ENCODE data around the gene IER5.

The IER5 gene

GRCh38 chr1:181099152-181100014 is 10.9 kb downstream of the IER5 start:
- DNase-seq (ENCODE audit: low read depth in 2 of 2): peak in 1 of 2 donors; percentile 18

GRCh38 chr1:181100015-181100905 is 11.8 kb downstream of the IER5 start:
- peak in 1 of 2 donors; percentile 53 for DNase-seq (ENCODE audit: low read depth in 2 of 2)

- no peak for DNase-seq (ENCODE audit: low read depth in 2 of 2)
These were observed 12.4 kb downstream of the IER5 start for GRCh38 chr1:181100934-181101333.

- DNase-seq (ENCODE audit: low read depth in 2 of 2): no peak
These were observed 13.2 kb downstream of the IER5 start for GRCh38 chr1:181101581-181102226.

GRCh38 chr1:181102841-181103240 is 14.3 kb downstream of the IER5 start:
- DNase-seq (ENCODE audit: low read depth in 2 of 2): no peak

- no peak for DNase-seq (ENCODE audit: low read depth in 2 of 2)
These were observed 14.9 kb downstream of the IER5 start for GRCh38 chr1:181103399-181103798.

- no peak for DNase-seq (ENCODE audit: low read depth in 2 of 2)
These were observed 15.7 kb downstream of the IER5 start for GRCh38 chr1:181104042-181104789.

- DNase-seq (ENCODE audit: low read depth in 2 of 2): no peak
These were observed 16.3 kb downstream of the IER5 start for GRCh38 chr1:181104790-181105133.

GRCh38 chr1:181105134-181106021 is 16.9 kb downstream of the IER5 start:
- peak; percentile 84 to 88 for DNase-seq (ENCODE audit: low read depth in 2 of 2)

- no peak for DNase-seq (ENCODE audit: low read depth in 2 of 2)
These were observed 17.5 kb downstream of the IER5 start for GRCh38 chr1:181106022-181106312.

- DNase-seq (ENCODE audit: low read depth in 2 of 2): no peak
These were observed 18.0 kb downstream of the IER5 start for GRCh38 chr1:181106479-181106878.

GRCh38 chr1:181107711-181108110 is 19.2 kb downstream of the IER5 start:
- no peak for DNase-seq (ENCODE audit: low read depth in 2 of 2)

- DNase-seq (ENCODE audit: low read depth in 2 of 2): no peak
These were observed 19.9 kb downstream of the IER5 start for GRCh38 chr1:181108304-181108867.

- DNase-seq (ENCODE audit: low read depth in 2 of 2): no peak
These were observed 21.5 kb downstream of the IER5 start for GRCh38 chr1:181110013-181110412.

GRCh38 chr1:181111559-181111958 is 23.1 kb downstream of the IER5 start:
- DNase-seq (ENCODE audit: low read depth in 2 of 2): no peak

GRCh38 chr1:181112071-181112929 is 23.8 kb downstream of the IER5 start:
- DNase-seq (ENCODE audit: low read depth in 2 of 2): no peak

GRCh38 chr1:181113059-181113641 is 24.6 kb downstream of the IER5 start:
- no peak for DNase-seq (ENCODE audit: low read depth in 2 of 2)

GRCh38 chr1:181114574-181115367 is 26.3 kb downstream of the IER5 start:
- no peak for DNase-seq (ENCODE audit: low read depth in 2 of 2)
